OCI-LY3 (cell line): ENCODE data around the gene AGAP5.
A peak's percentile ranks its signal among the peaks of the same experiment; 100 is the strongest.

Source experiments
- H2AFZ ChIP-seq: fragments of 200-600, 300-600 bp; shearing (Covaris generic); 2 replicates; pipeline ENCODE4 v1.6.0; 2014; ENCODE audit warnings: antibody characterized with exemption, low read depth, low read length
- H3K27ac ChIP-seq: fragments of 200-600, 300-600 bp; sonication (generic); 2 replicates; pipeline ENCODE4 v1.5.1; 2014; ENCODE audit warnings: mild to moderate bottlenecking, low read length, moderate library complexity, mixed read lengths
- H3K27me3 ChIP-seq: fragments of 200-600, 300-600 bp; sonication (generic); 2 replicates; pipeline ENCODE4 v1.6.1; 2014; ENCODE audit warnings: low read depth, low read length, mixed read lengths
- H3K36me3 ChIP-seq: fragments of 200-600, 300-600 bp; sonication (generic); replicated peaks from 2 replicates; pipeline ENCODE3; 2014; ENCODE audit warnings: low read depth, low read length, mixed read lengths
- H3K4me1 ChIP-seq: fragments of 300-600, 200-600 bp; sonication (generic); 2 replicates; pipeline ENCODE4 v1.6.1; 2014; ENCODE audit warnings: low read length, mixed read lengths
- H3K4me2 ChIP-seq: fragments of 200-600, 300-600 bp; sonication (generic); 2 replicates; pipeline ENCODE4 v1.6.1; 2014; ENCODE audit warnings: low read length, mixed read lengths
- H3K4me3 ChIP-seq: fragments of 300-600, 200-600 bp; sonication (generic); 2 replicates; pipeline ENCODE4 v1.5.1; 2014; ENCODE audit warnings: antibody characterized with exemption, mild to moderate bottlenecking, low read length, moderate library complexity
- H3K79me2 ChIP-seq: fragments of 300-600, 200-600 bp; shearing (Covaris generic); 2 replicates; pipeline ENCODE4 v1.6.1; 2014; ENCODE audit warnings: mild to moderate bottlenecking, low read length, mixed read lengths
- H3K9ac ChIP-seq: fragments of 300-600, 200-600 bp; shearing (Covaris generic); 2 replicates; pipeline ENCODE4 v1.6.0; 2014; ENCODE audit warnings: mild to moderate bottlenecking, low read length, moderate library complexity
- H3K9me3 ChIP-seq: fragments of 200-600, 300-600 bp; shearing (Covaris generic); 2 replicates; pipeline ENCODE4 v1.6.1; 2014; ENCODE audit warnings: low read length, mixed read lengths; ENCODE audit not compliant: insufficient read depth
- H4K20me1 ChIP-seq: fragments of 200-600, 300-600 bp; sonication (generic); 2 replicates; pipeline ENCODE4 v1.6.1; 2016; ENCODE audit warnings: low read length, mixed read lengths; ENCODE audit not compliant: insufficient read depth
- EZH2phosphoT487 ChIP-seq: fragments of 200-600 bp; shearing (Covaris generic); IDR thresholded peaks from 2 replicates; pipeline ENCODE4 v1.6.1; 2018; ENCODE audit warnings: antibody characterized with exemption, mixed run types, low read depth
- TF ChIP-seq, protein P1 (sequence below): fragments of 200-600, 300-600 bp; sonication (generic); IDR thresholded peaks from 2 replicates; pipeline ENCODE4 v1.5.1; 2014; ENCODE audit warnings: antibody characterized with exemption, low read length, low read depth

Gene AGAP5

DNA sequence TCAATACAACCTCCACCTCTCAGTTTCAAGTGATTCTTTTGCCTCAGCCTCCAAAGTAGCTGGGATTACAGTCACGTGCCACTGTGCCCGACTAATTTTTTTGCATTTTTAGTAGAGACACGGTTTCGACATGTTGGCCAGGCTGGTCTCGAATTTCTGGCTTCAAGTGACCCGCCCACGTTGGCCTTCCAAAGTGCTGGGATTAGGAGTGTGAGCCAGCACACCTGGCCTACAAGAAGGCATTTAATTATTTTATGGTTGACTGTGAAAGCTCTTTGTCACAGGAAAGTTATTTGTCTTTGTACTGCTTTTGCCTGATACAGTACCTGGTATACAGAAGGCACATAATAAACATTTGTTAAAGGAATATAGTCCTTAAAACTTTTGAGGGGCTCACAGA lies 69.5 kb downstream of the AGAP5 start:
- TF ChIP-seq EZH2phosphoT487 = no peak
- TF ChIP-seq, protein P1, sequence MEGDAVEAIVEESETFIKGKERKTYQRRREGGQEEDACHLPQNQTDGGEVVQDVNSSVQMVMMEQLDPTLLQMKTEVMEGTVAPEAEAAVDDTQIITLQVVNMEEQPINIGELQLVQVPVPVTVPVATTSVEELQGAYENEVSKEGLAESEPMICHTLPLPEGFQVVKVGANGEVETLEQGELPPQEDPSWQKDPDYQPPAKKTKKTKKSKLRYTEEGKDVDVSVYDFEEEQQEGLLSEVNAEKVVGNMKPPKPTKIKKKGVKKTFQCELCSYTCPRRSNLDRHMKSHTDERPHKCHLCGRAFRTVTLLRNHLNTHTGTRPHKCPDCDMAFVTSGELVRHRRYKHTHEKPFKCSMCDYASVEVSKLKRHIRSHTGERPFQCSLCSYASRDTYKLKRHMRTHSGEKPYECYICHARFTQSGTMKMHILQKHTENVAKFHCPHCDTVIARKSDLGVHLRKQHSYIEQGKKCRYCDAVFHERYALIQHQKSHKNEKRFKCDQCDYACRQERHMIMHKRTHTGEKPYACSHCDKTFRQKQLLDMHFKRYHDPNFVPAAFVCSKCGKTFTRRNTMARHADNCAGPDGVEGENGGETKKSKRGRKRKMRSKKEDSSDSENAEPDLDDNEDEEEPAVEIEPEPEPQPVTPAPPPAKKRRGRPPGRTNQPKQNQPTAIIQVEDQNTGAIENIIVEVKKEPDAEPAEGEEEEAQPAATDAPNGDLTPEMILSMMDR = no peak
- Histone ChIP-seq H3K36me3 (no peaks in the 10 kb centered on the region), H3K27ac (no peak overlapping the region)

DNA sequence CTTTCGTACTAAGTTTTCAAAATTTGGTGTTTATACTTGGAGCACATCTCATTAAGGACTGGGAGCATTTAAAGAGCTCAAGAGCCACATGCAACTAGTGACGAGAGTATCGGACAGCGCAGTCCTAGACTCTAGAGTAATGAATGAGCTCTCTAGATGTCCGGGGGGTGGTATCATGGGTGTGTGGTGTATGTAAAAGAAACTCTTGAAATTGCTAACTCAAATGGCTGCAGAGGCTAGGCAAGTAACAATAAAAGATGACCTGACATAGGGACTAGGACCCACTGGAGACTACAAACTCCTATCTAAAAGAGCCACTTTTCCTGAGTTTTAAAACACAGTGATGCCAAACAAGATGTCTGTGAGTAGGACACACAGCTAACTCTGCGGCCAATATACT lies 70.6 kb downstream of the AGAP5 start:
- no peak overlapping the region for H3K4me3 ChIP-seq
- peaks cover 4% of the 10 kb centered on the region; the same call in 1 of the 2 replicates for H3K4me1 ChIP-seq
- TF ChIP-seq, protein P1 = no peak
- no peak for TF ChIP-seq EZH2phosphoT487
- no peak overlapping the region for H3K27ac ChIP-seq
- H4K20me1 ChIP-seq = no peaks in the 10 kb centered on the region
- H3K79me2 ChIP-seq = peaks cover 7% of the 10 kb centered on the region
- H3K36me3 ChIP-seq = no peaks in the 10 kb centered on the region
- H3K4me2 ChIP-seq = no peak overlapping the region
- no peak overlapping the region for H3K9ac ChIP-seq
- H3K27me3 ChIP-seq = no peaks in the 10 kb centered on the region
- H3K9me3 ChIP-seq = no peaks in the 10 kb centered on the region
- no peak overlapping the region for H2AFZ ChIP-seq

More for the DNA sequence above, 69.5 kb downstream of the AGAP5 start:
- H3K9me3 ChIP-seq = no peaks in the 10 kb centered on the region
- H3K4me3 ChIP-seq = no peak overlapping the region
- no peaks in the 10 kb centered on the region for H3K27me3 ChIP-seq
- H3K4me1 ChIP-seq = peaks cover 4% of the 10 kb centered on the region; the same call in 1 of the 2 replicates
- no peak overlapping the region for H3K4me2 ChIP-seq
- H4K20me1 ChIP-seq = no peaks in the 10 kb centered on the region
- H3K9ac ChIP-seq = no peak overlapping the region
- no peak overlapping the region for H2AFZ ChIP-seq
- H3K79me2 ChIP-seq = peaks cover 7% of the 10 kb centered on the region

DNA sequence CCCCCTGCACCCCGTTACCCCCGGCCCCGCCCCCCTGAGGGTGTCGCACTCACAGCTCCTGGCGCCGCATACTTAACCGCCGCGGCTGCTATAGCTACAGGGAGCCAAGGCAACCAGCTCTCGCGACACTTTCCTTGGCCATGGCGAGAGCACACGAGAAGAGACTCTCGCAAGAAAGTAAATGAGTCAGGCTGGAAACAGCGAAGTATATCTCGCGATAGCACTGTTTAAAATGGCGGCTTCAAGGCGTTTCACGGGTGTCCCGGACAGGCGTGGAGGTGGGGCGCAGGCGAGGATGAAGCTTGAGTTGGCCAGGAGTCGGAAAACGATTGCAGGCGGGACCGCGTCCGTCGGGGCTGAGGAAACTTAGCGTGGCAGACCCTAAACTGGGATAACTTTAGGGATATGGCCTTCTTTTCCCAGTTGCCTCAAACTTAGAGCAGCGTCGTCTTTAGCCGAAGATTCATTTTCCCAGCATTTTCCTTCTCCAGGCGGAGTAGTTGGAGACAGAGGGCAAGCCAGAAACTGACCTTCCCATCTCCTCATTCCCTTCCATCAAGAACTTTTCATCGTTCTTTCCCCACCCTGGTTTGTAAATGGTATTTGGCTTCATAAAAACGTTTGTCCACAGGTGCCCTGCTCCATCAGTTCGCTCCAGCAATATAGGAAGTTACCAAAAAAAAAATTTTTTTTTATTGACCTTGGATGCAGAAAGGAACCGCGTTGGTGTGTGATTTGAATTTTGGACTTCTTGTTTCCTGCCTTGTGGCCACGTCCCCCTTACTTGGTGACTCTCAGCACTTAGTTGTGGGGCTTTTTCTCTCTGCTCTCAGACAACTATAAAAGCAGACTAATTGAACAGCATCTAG lies 71.8 kb downstream of the AGAP5 start:
- Histone ChIP-seq H4K20me1 (no peaks in the 10 kb centered on the region), H3K4me3 (peak overlapping the region; percentile 89), H3K27ac (peak overlapping the region; percentile 43), H3K9ac (peak overlapping the region; percentile 80), H3K4me2 (peak overlapping the region; percentile 73), H3K9me3 (no peaks in the 10 kb centered on the region), H3K4me1 (peaks cover 4% of the 10 kb centered on the region; the same call in 1 of the 2 replicates), H3K36me3 (no peaks in the 10 kb centered on the region), H3K79me2 (peaks cover 7% of the 10 kb centered on the region), H3K27me3 (no peaks in the 10 kb centered on the region), H2AFZ (peak overlapping the region; percentile 89; the same call in 1 of the 2 replicates)
- TF ChIP-seq, protein P1 = no peak
- TF ChIP-seq EZH2phosphoT487 = no peak
